Measurements from ENCODE around the gene SYNPR. TPM values are rescaled to one million over a fixed set of nuclear protein-coding genes. Genes with fewer than 3 reads are reported as not detected.

Gene SYNPR
- total RNA-seq, 4 donors from 2014 or later, result not detected

DNA sequence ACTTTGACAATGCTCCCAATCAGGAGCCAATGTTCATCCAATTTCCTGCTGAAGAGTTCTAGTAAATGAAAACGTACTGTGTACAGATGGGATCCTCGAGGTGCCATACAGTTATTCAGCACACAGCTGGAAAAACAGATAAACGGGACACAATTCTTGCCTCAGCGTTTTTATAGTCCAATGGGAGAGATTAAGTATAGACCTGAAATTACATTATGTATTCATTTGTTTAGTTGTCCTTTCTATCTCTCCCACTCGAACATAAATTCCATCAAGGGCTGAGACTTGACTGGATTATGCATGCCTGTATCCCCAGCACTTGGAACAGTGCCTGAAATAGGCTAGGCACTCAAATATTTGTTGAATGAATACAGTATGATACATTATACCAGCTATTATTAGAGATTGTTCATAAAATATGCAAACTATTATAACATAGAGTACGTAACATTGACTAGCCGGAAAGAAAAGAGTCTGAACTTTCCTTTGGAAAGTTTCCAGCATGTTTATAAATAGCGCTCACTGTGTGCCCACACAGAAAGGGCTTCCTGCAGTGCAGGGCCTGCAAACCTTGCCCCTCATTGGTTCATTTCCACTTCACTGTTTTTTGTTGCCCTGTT is 346.9 kb downstream of the SYNPR start:
- intact Hi-C loops (cut with DNase I; ENCODE audit: low total_unique reads), result no loop called here
- H3K4me1 ChIP-seq, result no peaks in the 10 kb centered on the region
- H3K9me3 ChIP-seq, result no peaks in the 10 kb centered on the region
- no peak for DNase-seq
- H3K4me3 ChIP-seq, result no peak overlapping the region
- in situ Hi-C loops (cut with MboI; ENCODE audit: low pct_ligation_motif_present in 1 of 4, low pct_unique_long_range_greater_than_20kb in 1 of 4, low sequenced_read_pairs in 3 of 4), result no loop called here
- H3K27ac ChIP-seq, result no peak overlapping the region
- WGBS, 2 donors (ENCODE audit: low coverage in 1 of 2), result 34 to 44% methylated on average over 7 to 8 of the region's 8 CpGs
- H3K27me3 ChIP-seq, result no peaks in the 10 kb centered on the region
- no peak for TF ChIP-seq EP300 (IDR thresholded peaks at IDR 0.05; ENCODE audit: low read depth)
- TF ChIP-seq, protein P1, sequence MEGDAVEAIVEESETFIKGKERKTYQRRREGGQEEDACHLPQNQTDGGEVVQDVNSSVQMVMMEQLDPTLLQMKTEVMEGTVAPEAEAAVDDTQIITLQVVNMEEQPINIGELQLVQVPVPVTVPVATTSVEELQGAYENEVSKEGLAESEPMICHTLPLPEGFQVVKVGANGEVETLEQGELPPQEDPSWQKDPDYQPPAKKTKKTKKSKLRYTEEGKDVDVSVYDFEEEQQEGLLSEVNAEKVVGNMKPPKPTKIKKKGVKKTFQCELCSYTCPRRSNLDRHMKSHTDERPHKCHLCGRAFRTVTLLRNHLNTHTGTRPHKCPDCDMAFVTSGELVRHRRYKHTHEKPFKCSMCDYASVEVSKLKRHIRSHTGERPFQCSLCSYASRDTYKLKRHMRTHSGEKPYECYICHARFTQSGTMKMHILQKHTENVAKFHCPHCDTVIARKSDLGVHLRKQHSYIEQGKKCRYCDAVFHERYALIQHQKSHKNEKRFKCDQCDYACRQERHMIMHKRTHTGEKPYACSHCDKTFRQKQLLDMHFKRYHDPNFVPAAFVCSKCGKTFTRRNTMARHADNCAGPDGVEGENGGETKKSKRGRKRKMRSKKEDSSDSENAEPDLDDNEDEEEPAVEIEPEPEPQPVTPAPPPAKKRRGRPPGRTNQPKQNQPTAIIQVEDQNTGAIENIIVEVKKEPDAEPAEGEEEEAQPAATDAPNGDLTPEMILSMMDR (IDR thresholded peaks at IDR 0.05), result no peak
- TF ChIP-seq POLR2A (IDR thresholded peaks at IDR 0.05), result no peak
- TF ChIP-seq POLR2AphosphoS5 (IDR thresholded peaks at IDR 0.05), result no peak
- no peaks in the 10 kb centered on the region for H3K36me3 ChIP-seq

DNA sequence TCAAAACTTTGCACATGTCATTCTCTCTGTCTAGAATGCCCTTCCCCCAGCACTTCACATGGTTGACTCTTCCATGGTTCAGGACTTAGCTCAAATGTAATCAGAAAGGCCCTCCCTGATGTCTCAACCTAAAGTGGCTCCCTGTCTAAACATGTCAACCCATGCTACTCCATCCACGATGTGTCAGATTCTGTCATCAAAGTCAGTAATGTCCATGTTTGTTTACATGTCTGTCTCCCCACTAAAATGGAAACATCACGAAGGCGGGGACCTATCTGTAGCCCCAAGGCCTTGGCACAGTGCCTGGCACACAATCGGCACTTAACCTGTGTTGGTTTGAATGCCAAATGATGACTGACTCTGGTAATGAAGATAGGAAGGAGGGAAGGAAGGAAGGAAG is 353.6 kb downstream of the SYNPR start:
- Histone ChIP-seq H3K36me3 (no peaks in the 10 kb centered on the region), H3K4me1 (no peaks in the 10 kb centered on the region), H3K27ac (no peak overlapping the region), H3K27me3 (no peaks in the 10 kb centered on the region), H3K4me3 (no peak overlapping the region), H3K9me3 (no peaks in the 10 kb centered on the region)
- DNase-seq, result no peak
- in situ Hi-C loops (cut with MboI; ENCODE audit: low pct_ligation_motif_present in 1 of 4, low pct_unique_long_range_greater_than_20kb in 1 of 4, low sequenced_read_pairs in 3 of 4), result no loop called here
- 90% methylated on average over 3 to 4 of the region's 4 CpGs for WGBS, 2 donors (ENCODE audit: low coverage in 1 of 2)
- TF ChIP-seq, protein P1 (IDR thresholded peaks at IDR 0.05), result no peak
- TF ChIP-seq EP300 (IDR thresholded peaks at IDR 0.05; ENCODE audit: low read depth) (no peak), POLR2A (IDR thresholded peaks at IDR 0.05) (no peak), POLR2AphosphoS5 (IDR thresholded peaks at IDR 0.05) (no peak)
- intact Hi-C loops (cut with DNase I; ENCODE audit: low total_unique reads), result no loop called here

DNA sequence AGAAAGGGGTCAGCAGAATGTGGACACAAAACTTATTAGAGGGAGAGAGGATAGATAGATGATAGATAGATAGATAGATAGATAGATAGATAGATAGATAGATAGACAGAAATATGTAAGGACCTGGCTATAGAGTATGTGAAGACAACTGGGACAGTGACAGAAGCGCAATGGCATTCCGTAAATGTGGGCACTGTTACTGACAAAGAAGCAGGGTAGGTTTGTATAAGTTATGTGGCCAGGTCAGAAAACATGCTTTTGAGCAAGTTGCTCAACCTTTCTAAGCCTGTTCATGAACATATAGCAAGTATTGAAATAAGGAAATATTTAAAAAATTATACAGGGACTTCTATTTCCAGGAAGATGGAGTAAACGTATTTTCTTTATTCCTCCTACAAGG is 357.1 kb downstream of the SYNPR start:
- no peak for DNase-seq
- no peaks in the 10 kb centered on the region for H3K9me3 ChIP-seq
- no peak overlapping the region for H3K27ac ChIP-seq
- TF ChIP-seq POLR2AphosphoS5 (IDR thresholded peaks at IDR 0.05) (no peak), EP300 (IDR thresholded peaks at IDR 0.05; ENCODE audit: low read depth) (no peak), POLR2A (IDR thresholded peaks at IDR 0.05) (no peak)
- TF ChIP-seq, protein P1 (IDR thresholded peaks at IDR 0.05), result no peak
- no peaks in the 10 kb centered on the region for H3K4me1 ChIP-seq
- 86 to 91% methylated on average over 3 of the region's 3 CpGs for WGBS, 2 donors (ENCODE audit: low coverage in 1 of 2)
- H3K27me3 ChIP-seq, result no peaks in the 10 kb centered on the region
- in situ Hi-C loops (cut with MboI; ENCODE audit: low pct_ligation_motif_present in 1 of 4, low pct_unique_long_range_greater_than_20kb in 1 of 4, low sequenced_read_pairs in 3 of 4), result no loop called here
- intact Hi-C loops (cut with DNase I; ENCODE audit: low total_unique reads), result no loop called here
- H3K4me3 ChIP-seq, result no peak overlapping the region
- H3K36me3 ChIP-seq, result no peaks in the 10 kb centered on the region

DNA sequence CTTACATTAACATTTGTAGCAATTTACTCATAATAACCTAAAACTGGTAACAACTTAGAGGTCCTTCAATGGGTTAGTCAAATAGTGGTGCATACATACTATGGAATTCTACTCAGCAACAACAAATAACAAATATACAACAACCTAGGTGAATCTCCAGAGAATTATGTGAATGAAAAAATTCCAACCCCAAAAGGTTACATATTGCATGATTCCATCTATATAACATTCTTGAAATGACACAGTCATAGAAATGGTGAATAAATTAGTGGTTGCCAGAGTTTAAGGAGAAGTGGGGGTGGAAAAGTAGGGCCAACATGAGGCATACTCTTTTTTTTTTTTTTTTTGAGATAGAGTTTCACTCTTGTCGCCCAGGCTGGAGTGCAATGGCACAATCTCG is 361.7 kb downstream of the SYNPR start:
- H3K9me3 ChIP-seq, result no peaks in the 10 kb centered on the region
- no peaks in the 10 kb centered on the region for H3K4me1 ChIP-seq
- in situ Hi-C loops (cut with MboI; ENCODE audit: low pct_ligation_motif_present in 1 of 4, low pct_unique_long_range_greater_than_20kb in 1 of 4, low sequenced_read_pairs in 3 of 4), result no loop called here
- no peaks in the 10 kb centered on the region for H3K36me3 ChIP-seq
- no peak overlapping the region for H3K27ac ChIP-seq
- H3K27me3 ChIP-seq, result no peaks in the 10 kb centered on the region
- WGBS, 2 donors (ENCODE audit: low coverage in 1 of 2), result 89 to 95% methylated on average over 2 of the region's 2 CpGs
- H3K4me3 ChIP-seq, result no peak overlapping the region
- DNase-seq, result no peak
- TF ChIP-seq, protein P1 (IDR thresholded peaks at IDR 0.05), result no peak
- intact Hi-C loops (cut with DNase I; ENCODE audit: low total_unique reads), result no loop called here
